MM.1S (cell line): ENCODE measurements around the gene SAFB.

Experiments
- DNase-seq: peaks from one replicate; pipeline ENCODE4 v3.0.0-alpha.2; 2015
- H2AFZ ChIP-seq: fragments of 300-600 bp; sonication (generic); 2 replicates; pipeline ENCODE4 v1.6.0; 2016; ENCODE audit warnings: antibody characterized with exemption, low read length
- H3F3A ChIP-seq: fragments of 300-600 bp; sonication (generic); 2 replicates; pipeline ENCODE4 v1.6.1; 2016; ENCODE audit warnings: mild to moderate bottlenecking, antibody characterized with exemption, low read length, moderate library complexity, mixed read lengths; ENCODE audit not compliant: insufficient read depth
- H3K27ac ChIP-seq: fragments of 300-600 bp; sonication (generic); 2 replicates; pipeline ENCODE4 v1.5.1; 2016; ENCODE audit warnings: mild to moderate bottlenecking, low read length
- H3K27me3 ChIP-seq: fragments of 300-600 bp; sonication (generic); replicated peaks from 2 replicates; pipeline ENCODE4 v1.6.0; 2016; ENCODE audit warnings: low read length; ENCODE audit not compliant: insufficient read depth
- H3K36me3 ChIP-seq: fragments of 300-600 bp; sonication (generic); replicated peaks from 2 replicates; pipeline ENCODE4 v1.6.1; 2016; ENCODE audit warnings: mild to moderate bottlenecking, low read length, mixed read lengths; ENCODE audit not compliant: insufficient read depth
- H3K4me1 ChIP-seq: fragments of 300-600 bp; sonication (generic); 2 replicates; pipeline ENCODE4 v1.6.1; 2016; ENCODE audit warnings: low read length, mixed read lengths
- H3K4me2 ChIP-seq: fragments of 300-600 bp; sonication (generic); 2 replicates; pipeline ENCODE4 v1.6.0; 2016; ENCODE audit warnings: low read depth, low read length
- H3K4me3 ChIP-seq: fragments of 300-600 bp; sonication (generic); 2 replicates; pipeline ENCODE4 v1.5.1; 2016; ENCODE audit warnings: low read length, mixed read lengths
- H3K79me2 ChIP-seq: fragments of 300-600 bp; sonication (generic); 2 replicates; pipeline ENCODE4 v1.6.1; 2016; ENCODE audit warnings: mixed run types, low read length, mixed read lengths
- H3K9ac ChIP-seq: fragments of 300-600 bp; sonication (generic); 2 replicates; pipeline ENCODE4 v1.6.1; 2016; ENCODE audit warnings: low read length, mixed read lengths
- H3K9me2 ChIP-seq: fragments of 300-600 bp; sonication (generic); replicated peaks from 2 replicates; pipeline ENCODE4 v1.6.1; 2016; ENCODE audit warnings: mild to moderate bottlenecking, low read length, mixed read lengths; ENCODE audit not compliant: insufficient read depth
- H3K9me3 ChIP-seq: fragments of 300-600 bp; sonication (generic); replicated peaks from 2 replicates; pipeline ENCODE4 v1.6.1; 2016; ENCODE audit warnings: mild to moderate bottlenecking, low read length, mixed read lengths; ENCODE audit not compliant: insufficient read depth
- H4K20me1 ChIP-seq: fragments of 300-600 bp; sonication (generic); 2 replicates; pipeline ENCODE4 v1.6.1; 2016; ENCODE audit warnings: mild to moderate bottlenecking, low read length, moderate library complexity, mixed read lengths; ENCODE audit not compliant: insufficient read depth
- CTCF ChIP-seq: fragments of 300-600 bp; sonication (generic); IDR thresholded peaks from 2 replicates; pipeline ENCODE4 v1.5.1; 2016; ENCODE audit warnings: antibody characterized with exemption, low read length, mixed read lengths
- EZH2 ChIP-seq: fragments of 300-600 bp; sonication (generic); optimal IDR thresholded peaks from 2 replicates; pipeline ENCODE3; 2017; ENCODE audit warnings: low read depth, mild to moderate bottlenecking, antibody characterized with exemption, low read length, mixed read lengths
- EZH2phosphoT487 ChIP-seq: fragments of 300-600 bp; sonication (generic); IDR thresholded peaks from 2 replicates; pipeline ENCODE4 v1.6.1; 2018; ENCODE audit warnings: antibody characterized with exemption, low read length

Gene SAFB

GRCh38 chr19:5631567-5632240 is 8.8 kb downstream of the SAFB start:
- H3K9me2 ChIP-seq: no peaks in the 10 kb centered on the region
- peaks cover 87% of the 10 kb centered on the region for H4K20me1 ChIP-seq
- H3K9ac ChIP-seq: no peak overlapping the region
- H3K4me1 ChIP-seq: peaks cover 24% of the 10 kb centered on the region
- no peak for DNase-seq
- H3K4me3 ChIP-seq: no peak overlapping the region
- H3F3A ChIP-seq: peaks cover 16% of the 10 kb centered on the region
- H3K27me3 ChIP-seq: no peaks in the 10 kb centered on the region
- peaks cover 100% of the 10 kb centered on the region for H3K79me2 ChIP-seq
- no peak overlapping the region for H2AFZ ChIP-seq
- TF ChIP-seq CTCF (no peak), EZH2phosphoT487 (no peak), EZH2 (no peak)
- no peak overlapping the region for H3K4me2 ChIP-seq
- H3K9me3 ChIP-seq: no peaks in the 10 kb centered on the region
- H3K36me3 ChIP-seq: peaks cover 36% of the 10 kb centered on the region
- H3K27ac ChIP-seq: no peak overlapping the region

GRCh38 chr19:5632241-5632612 is 9.3 kb downstream of the SAFB start:
- Histone ChIP-seq H3K4me1 (peaks cover 19% of the 10 kb centered on the region), H3F3A (peaks cover 14% of the 10 kb centered on the region), H3K4me3 (no peak overlapping the region), H3K79me2 (peaks cover 100% of the 10 kb centered on the region), H3K9me2 (no peaks in the 10 kb centered on the region), H3K27ac (no peak overlapping the region), H3K27me3 (no peaks in the 10 kb centered on the region), H2AFZ (no peak overlapping the region), H3K36me3 (peaks cover 31% of the 10 kb centered on the region), H3K4me2 (no peak overlapping the region), H4K20me1 (peaks cover 85% of the 10 kb centered on the region), H3K9ac (no peak overlapping the region), H3K9me3 (no peaks in the 10 kb centered on the region)
- TF ChIP-seq CTCF (no peak), EZH2phosphoT487 (no peak), EZH2 (no peak)
- DNase-seq: no peak

- Histone ChIP-seq H3K4me2 (no peak overlapping the region), H2AFZ (no peak overlapping the region), H3K79me2 (peaks cover 100% of the 10 kb centered on the region), H3F3A (peaks cover 10% of the 10 kb centered on the region), H3K9me2 (no peaks in the 10 kb centered on the region), H3K27ac (no peak overlapping the region), H3K36me3 (peaks cover 27% of the 10 kb centered on the region), H3K9me3 (no peaks in the 10 kb centered on the region), H3K4me3 (no peak overlapping the region), H4K20me1 (peaks cover 85% of the 10 kb centered on the region), H3K4me1 (peaks cover 15% of the 10 kb centered on the region), H3K9ac (no peak overlapping the region), H3K27me3 (no peaks in the 10 kb centered on the region)
- no peak for DNase-seq
- TF ChIP-seq EZH2phosphoT487 (no peak), EZH2 (no peak), CTCF (no peak)
Observed at GRCh38 chr19:5632657-5633056, 9.8 kb downstream of the SAFB start.
